WTC11 (cell line): ENCODE data around the gene BBS5. TPM values are rescaled to one million over a fixed set of nuclear protein-coding genes. Genes with fewer than 3 reads are reported as not detected.
A peak's percentile ranks its signal among the peaks of the same experiment; 100 is the strongest.

Experiments used
- ATAC-seq: fragments of 200-7000 bp; cut with Tn5 transposase; 2 replicates; pipeline ENCODE4 v1.10.0; 2021; ENCODE audit warnings: mild to moderate bottlenecking, moderate library complexity
- CTCF ChIA-PET: fragments of 300-600 bp; sonication (Branson Sonifier 250); formaldehyde crosslinking; loops from one replicate; lab custom pipeline; 2021; ENCODE audit warnings: antibody characterized with exemption; lab: Charles Lee
- POLR2A ChIA-PET: fragments of 350-600 bp; sonication (Branson Sonifier 250); formaldehyde crosslinking; loops from one replicate; lab custom pipeline; 2021; ENCODE audit warnings: antibody characterized with exemption; lab: Charles Lee
- DNase-seq: peaks from one replicate; pipeline ENCODE4 v3.0.0; 2021; ENCODE audit warnings: low spot score
- H3K27ac Mint-ChIP-seq: 2 replicates; pipeline ENCODE4 v1.8.0; 2021; ENCODE audit warnings: mixed read lengths
- H3K27me3 Mint-ChIP-seq: 2 replicates; pipeline ENCODE4 v1.8.0; 2021; ENCODE audit warnings: low read depth, mild to moderate bottlenecking, moderate library complexity, mixed read lengths
- H3K36me3 Mint-ChIP-seq: 2 replicates; pipeline ENCODE4 v1.8.0; 2021; ENCODE audit warnings: mixed read lengths
- H3K4me1 Mint-ChIP-seq: 2 replicates; pipeline ENCODE4 v1.8.0; 2022; ENCODE audit warnings: mixed read lengths
- H3K4me3 Mint-ChIP-seq: 2 replicates; pipeline ENCODE4 v1.8.0; 2021; ENCODE audit warnings: mild to moderate bottlenecking, moderate library complexity, mixed read lengths
- H3K9me3 Mint-ChIP-seq: 2 replicates; pipeline ENCODE4 v1.8.0; 2021; ENCODE audit warnings: mixed read lengths
- AR ChIP-seq: fragments of 250-450 bp; sonication (Bioruptor Pico); IDR thresholded peaks from 2 replicates; pipeline ENCODE4 v1.9.0; 2021; ENCODE audit warnings: mild to moderate bottlenecking
- ARID4B ChIP-seq: sonication (generic); formaldehyde crosslinking; IDR thresholded peaks from 2 replicates; pipeline ENCODE4 v1.8.0; 2023; ENCODE audit warnings: missing genetic modification reagents, mild to moderate bottlenecking, borderline replicate concordance
- ATF2 ChIP-seq: sonication (generic); formaldehyde crosslinking; IDR thresholded peaks from 2 replicates; pipeline ENCODE4 v1.8.1; 2022; ENCODE audit warnings: low read depth, missing genetic modification reagents, borderline replicate concordance
- ETV6 ChIP-seq: sonication (generic); formaldehyde crosslinking; IDR thresholded peaks from 2 replicates; pipeline ENCODE4 v1.8.1; 2022; ENCODE audit warnings: mild to moderate bottlenecking, missing genetic modification reagents
- IRF1 ChIP-seq: sonication (generic); formaldehyde crosslinking; IDR thresholded peaks from 2 replicates; pipeline ENCODE4 v1.8.0; 2023; ENCODE audit warnings: missing genetic modification reagents
- MXD4 ChIP-seq: fragments of 250-450 bp; sonication (Bioruptor Pico); IDR thresholded peaks from 2 replicates; pipeline ENCODE4 v1.8.0; 2021; ENCODE audit warnings: mild to moderate bottlenecking, moderate library complexity, borderline replicate concordance
- NR2C2 ChIP-seq: sonication (generic); formaldehyde crosslinking; IDR thresholded peaks from 2 replicates; pipeline ENCODE4 v1.8.0; 2022; ENCODE audit warnings: mild to moderate bottlenecking, missing genetic modification reagents
- STAT6 ChIP-seq: sonication (generic); formaldehyde crosslinking; conservative IDR thresholded peaks from 2 replicates; pipeline ENCODE4 v1.8.1; 2023; ENCODE audit warnings: mild to moderate bottlenecking, low read depth, missing genetic modification reagents, moderate library complexity
- USF1 ChIP-seq: sonication (generic); formaldehyde crosslinking; IDR thresholded peaks from 2 replicates; pipeline ENCODE4 v1.8.0; 2022; ENCODE audit warnings: mild to moderate bottlenecking, missing genetic modification reagents
- ZNF532 ChIP-seq: fragments of 250-450 bp; sonication (Bioruptor Pico); IDR thresholded peaks from 2 replicates; pipeline ENCODE4 v1.9.0; 2021; ENCODE audit warnings: mild to moderate bottlenecking, borderline replicate concordance
- total RNA-seq: library from RNA; stranded (reverse); gene quantifications from 3 replicates; pipeline ENCODE4 v1.2.3, GENCODE V29; 2021

The BBS5 gene
- total RNA-seq, 1 experiment from 2014 or later, result 0.90 TPM

GRCh38 chr2:169478339-169478738 is 955 bp upstream of the BBS5 start (continued):
- TF ChIP-seq AR (CRISPR knock-in tag) (no peak), ATF2 (CRISPR knock-in tag) (no peak)

- ChIA-PET CTCF (interaction anchor here (0.6 to 2.3 kb wide), 8 partner anchors 10 to 1016 kb away, joined by 3 to 7 read pairs (median 4); partner anchors contain the start of genes KLHL23 and KLHL41), POLR2A (no interaction called here)
- H3K36me3 Mint-ChIP-seq, result no peaks in the 10 kb centered on the region
- no peak overlapping the region for H3K27ac Mint-ChIP-seq
- H3K4me3 Mint-ChIP-seq, result peak overlapping the region; percentile 81
- H3K4me1 Mint-ChIP-seq, result peaks cover 7% of the 10 kb centered on the region
- DNase-seq (no peak), ATAC-seq (no peak)
- H3K27me3 Mint-ChIP-seq, result peaks cover 62% of the 10 kb centered on the region
- no peaks in the 10 kb centered on the region for H3K9me3 Mint-ChIP-seq
- TF ChIP-seq NR2C2 (CRISPR knock-in tag) (no peak), IRF1 (CRISPR knock-in tag) (no peak)
These were observed 493 bp upstream of the BBS5 start for GRCh38 chr2:169478745-169479256.

- Mint-ChIP-seq H3K27ac (no peak overlapping the region), H3K4me1 (peaks cover 7% of the 10 kb centered on the region), H3K4me3 (peak overlapping the region; percentile 81), H3K27me3 (peaks cover 62% of the 10 kb centered on the region), H3K36me3 (no peaks in the 10 kb centered on the region), H3K9me3 (no peaks in the 10 kb centered on the region)
- POLR2A ChIA-PET, result no interaction called here
- no peak for TF ChIP-seq MXD4
- DNase-seq (no peak), ATAC-seq (no peak)
- CTCF ChIA-PET, result interaction anchor here (1.3 to 2.3 kb wide), 6 partner anchors 9 to 253 kb away, joined by 3 to 7 read pairs (median 4); partner anchors contain the start of genes KLHL23 and KLHL41
These were observed 778 bp downstream of the BBS5 start for GRCh38 chr2:169480079-169480465.

- H3K27me3 Mint-ChIP-seq, result peaks cover 27% of the 10 kb centered on the region
- peaks cover 2% of the 10 kb centered on the region for H3K9me3 Mint-ChIP-seq
- DNase-seq, result no peak
- H3K4me1 Mint-ChIP-seq, result no peaks in the 10 kb centered on the region
- ChIA-PET POLR2A (no interaction called here), CTCF (interaction anchor here (0.6 kb wide), 1 partner anchor 33 kb away, joined by 5 read pairs; no protein-coding TSS in a partner anchor)
- H3K27ac Mint-ChIP-seq, result no peak overlapping the region
- no peak for ATAC-seq
- H3K36me3 Mint-ChIP-seq, result no peaks in the 10 kb centered on the region
- H3K4me3 Mint-ChIP-seq, result no peak overlapping the region
- TF ChIP-seq ZNF532, result no peak
- no peak for TF ChIP-seq ARID4B
- TF ChIP-seq USF1 (CRISPR knock-in tag), result no peak
- TF ChIP-seq ETV6 (CRISPR knock-in tag), result no peak
- TF ChIP-seq STAT6 (CRISPR knock-in tag), result no peak
These were observed 6.4 kb downstream of the BBS5 start for GRCh38 chr2:169485650-169486138.
